B cell (primary cell): Measurements from ENCODE around the gene PSMA2. TPM values are rescaled to one million over a fixed set of nuclear protein-coding genes. Genes with fewer than 3 reads are reported as not detected.
A peak's percentile ranks its signal among the peaks of the same experiment; 100 is the strongest.

ENCODE experiments used
- ATAC-seq: fragments of 200-7000 bp; cut with Tn5 transposase; one replicate; pipeline ENCODE4 v1.10.0; 2021; ENCODE audit warnings: low read depth, mild to moderate bottlenecking, moderate number of reproducible peaks, moderate library complexity
- CTCF ChIA-PET: fragments of 350-600 bp; sonication (Branson Sonifier 250); formaldehyde crosslinking; loops from one replicate; lab custom pipeline; 2021; ENCODE audit warnings: antibody characterized with exemption, inconsistent platforms; lab: Charles Lee
- POLR2A ChIA-PET: fragments of 350-600 bp; sonication (Branson Sonifier 250); formaldehyde crosslinking; loops from one replicate; lab custom pipeline; 2021; ENCODE audit warnings: antibody characterized with exemption; lab: Charles Lee
- DNase-seq: peaks from one replicate; pipeline ENCODE4 v3.0.0; 2013
- H2AFZ ChIP-seq: 2 replicates; pipeline ENCODE4 v1.6.1; 2012; ENCODE audit warnings: mild to moderate bottlenecking, low read depth, low read length; ENCODE audit not compliant: insufficient read depth, poor library complexity, severe bottlenecking
- H3K27ac ChIP-seq, 2 donors: 1 replicate in 1 of 2; 2 replicates in 1 of 2; pipeline ENCODE4 v1.5.1; 2012 to 2013; ENCODE audit warnings: low read length in 2 of 2, mild to moderate bottlenecking in 2 of 2, moderate library complexity in 1 of 2
- H3K27me3 ChIP-seq, 4 experiments: fragments of 200-600 bp in 1 of 4; sonication (generic) in 1 of 4; replicated peaks in 1 of 4; 1 replicate in 2 of 4; 2 replicates in 2 of 4; pipeline versions ENCODE4 v1.6.1 to v1.7.0; 2013 to 2016; ENCODE audit warnings: low read length in 3 of 4, mild to moderate bottlenecking in 2 of 4, mixed read lengths in 1 of 4, moderate library complexity in 1 of 4; ENCODE audit not compliant: insufficient read depth in 4 of 4, control insufficient read depth in 3 of 4; ENCODE audit errors: control extremely low read depth in 1 of 4
- H3K36me3 ChIP-seq, 2 experiments: replicated peaks in 1 of 2; 1 replicate in 1 of 2; 2 replicates in 1 of 2; pipeline versions ENCODE4 v1.6.1 to v1.7.1; 2013; ENCODE audit warnings: low read length in 1 of 2; ENCODE audit not compliant: insufficient read depth in 2 of 2, control insufficient read depth in 1 of 2; ENCODE audit errors: control extremely low read depth in 1 of 2, extremely low read depth in 1 of 2
- H3K4me1 ChIP-seq, 2 donors: fragments of 200-600 bp in 1 of 2; sonication (generic) in 1 of 2; 1 replicate in 1 of 2; 2 replicates in 1 of 2; pipeline versions ENCODE4 v1.5.1 to v1.6.1; 2013 to 2017; ENCODE audit warnings: low read length in 2 of 2; ENCODE audit not compliant: control insufficient read depth in 2 of 2, insufficient read depth in 2 of 2
- H3K4me2 ChIP-seq: replicated peaks from 2 replicates; pipeline ENCODE3; 2012; ENCODE audit warnings: mild to moderate bottlenecking, low read depth, low read length; ENCODE audit not compliant: poor library complexity, severe bottlenecking
- H3K4me3 ChIP-seq, 5 experiments: fragments of 200-600 bp in 1 of 5; sonication (generic) in 1 of 5; 1 replicate in 3 of 5; 2 replicates in 2 of 5; pipeline versions ENCODE4 v1.5.1 to v1.7.0; 2011 to 2016; ENCODE audit warnings: low read length in 4 of 5, mild to moderate bottlenecking in 4 of 5, low read depth in 2 of 5, control low read depth in 1 of 5, moderate library complexity in 1 of 5; ENCODE audit not compliant: insufficient read depth in 1 of 5; ENCODE audit errors: control extremely low read depth in 1 of 5, extremely low read depth in 1 of 5
- H3K79me2 ChIP-seq: fragments of 200-600 bp; sonication (generic); one replicate; pipeline ENCODE4 v1.6.0; 2016; ENCODE audit warnings: low read length; ENCODE audit not compliant: control insufficient read depth, insufficient read depth
- H3K9ac ChIP-seq: fragments of 200-600 bp; sonication (generic); 2 replicates; pipeline ENCODE4 v1.6.1; 2017; ENCODE audit warnings: mild to moderate bottlenecking, low read length, moderate library complexity
- H3K9me3 ChIP-seq, 3 donors: one replicate each; pipeline versions ENCODE4 v1.6.1 to v1.7.1; 2013; ENCODE audit warnings: low read length in 2 of 3; ENCODE audit not compliant: control insufficient read depth in 2 of 3, insufficient read depth in 1 of 3; ENCODE audit errors: control extremely low read depth in 1 of 3
- H4K20me1 ChIP-seq: 2 replicates; pipeline ENCODE4 v1.6.0; 2012; ENCODE audit warnings: mild to moderate bottlenecking, low read length; ENCODE audit not compliant: insufficient read depth, control insufficient read depth, poor library complexity, severe bottlenecking
- H3K27ac Mint-ChIP-seq: one replicate; pipeline ENCODE4 v1.8.0; 2021; ENCODE audit warnings: mixed read lengths
- H3K27me3 Mint-ChIP-seq: one replicate; pipeline ENCODE4 v1.8.0; 2021; ENCODE audit warnings: mixed read lengths
- H3K4me1 Mint-ChIP-seq: one replicate; pipeline ENCODE4 v1.8.0; 2021; ENCODE audit warnings: mixed read lengths
- H3K4me3 Mint-ChIP-seq: one replicate; pipeline ENCODE4 v1.8.0; 2021; ENCODE audit warnings: mixed read lengths
- H3K9me3 Mint-ChIP-seq: one replicate; pipeline ENCODE4 v1.8.0; 2022; ENCODE audit warnings: mixed read lengths; ENCODE audit not compliant: insufficient read depth
- EZH2 ChIP-seq: IDR thresholded peaks from 2 replicates; pipeline ENCODE4 v1.6.1; 2012; ENCODE audit warnings: borderline replicate concordance, low read depth, mild to moderate bottlenecking, moderate library complexity, low read length; ENCODE audit not compliant: insufficient read depth, poor library complexity, severe bottlenecking
- WGBS: methylation state at CpG from one replicate; pipeline ENCODE4 v1.1.5; 2013; ENCODE audit warnings: missing lambda C conversion rate; ENCODE audit not compliant: insufficient coverage; 5-methylcytosine and 5-hydroxymethylcytosine counted together
- intact Hi-C: fragments of 100-400 bp; cut with micrococcal nuclease; formaldehyde crosslinking; loops from one replicate; pipeline ENCODE4 v1.10.0; 2022
- polyA plus RNA-seq: library from polyadenylated mRNA; depleted of rRNA; stranded (reverse); fragments of >200 nt; gene quantifications from 2 replicates; pipeline ENCODE4 v1.2.3, GENCODE V29; 2012
- total RNA-seq, 2 donors: library from RNA; stranded (reverse); fragments of 120-200 nt in 1 of 2; gene quantifications; 1 replicate in 1 of 2; 2 replicates in 1 of 2; pipeline versions ENCODE4 v1.2.3 to v1.2.4, GENCODE V29; 2013 to 2022
- TF ChIP-seq, protein P1 (sequence below): fragments of 200-600 bp; IDR thresholded peaks from one replicate; pipeline ENCODE4 v1.8.0; 2022; ENCODE audit warnings: antibody characterized with exemption, mild to moderate bottlenecking

PSMA2 gene
- total and polyA plus RNA-seq, 2 donors (not counting 1 experiment from before 2014, with no cell fraction given) = 26.3 to 47.8 TPM

DNA sequence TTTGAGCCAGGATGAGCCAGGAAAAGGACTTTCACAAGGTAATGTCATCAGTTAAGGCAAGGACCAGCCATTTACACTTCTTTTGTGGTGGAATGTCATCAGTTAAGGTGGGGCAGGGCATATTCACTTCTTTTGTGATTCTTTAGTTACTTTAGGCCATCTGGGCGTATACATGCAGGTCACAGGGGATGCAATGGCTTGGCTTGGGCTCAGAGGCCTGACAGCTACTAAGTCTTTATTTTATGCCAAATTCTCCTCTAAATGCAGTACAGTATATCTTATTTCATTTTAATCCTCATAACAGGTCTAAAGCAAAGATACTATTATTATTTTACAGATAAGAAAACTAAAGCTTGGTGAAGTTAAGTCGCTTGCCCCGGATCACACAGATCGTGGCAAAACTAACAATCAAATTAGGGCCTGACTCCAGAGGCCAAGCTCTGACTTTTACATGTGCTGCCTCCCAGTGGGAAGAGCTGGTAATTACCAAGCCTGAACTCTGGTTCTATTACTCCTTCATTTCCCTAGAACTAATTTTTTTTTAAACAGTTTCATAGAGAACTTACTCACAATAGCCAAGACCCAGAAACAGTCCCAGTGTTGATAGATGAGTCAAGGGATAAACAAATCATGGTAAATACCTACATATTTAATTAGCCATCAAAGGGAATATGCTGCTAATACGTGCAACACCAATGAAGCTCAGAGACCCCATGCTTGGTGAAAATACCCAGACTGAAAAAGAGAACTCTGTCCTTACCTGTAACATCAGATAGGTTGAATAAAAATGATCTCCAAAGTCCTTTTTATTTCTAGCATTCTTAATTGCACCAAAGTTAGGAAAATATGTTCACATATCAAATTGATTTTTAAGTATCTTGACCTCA is 55.5 kb downstream of the PSMA2 start:
- no peaks in the 10 kb centered on the region for H3K27me3 Mint-ChIP-seq
- Histone ChIP-seq H2AFZ (no peak overlapping the region), H3K9ac (no peak overlapping the region), H4K20me1 (no peaks in the 10 kb centered on the region), H3K4me1 (no peaks in the 10 kb centered on the region), H3K27me3 (no peaks in the 10 kb centered on the region), H3K27ac (no peak overlapping the region), H3K4me3 (no peak overlapping the region), H3K79me2 (no peaks in the 10 kb centered on the region), H3K9me3 (no peaks in the 10 kb centered on the region), H3K4me2 (no peak overlapping the region), H3K36me3 (no peaks in the 10 kb centered on the region)
- peaks cover 2% of the 10 kb centered on the region for H3K4me1 Mint-ChIP-seq
- DNase-seq (peak; percentile 63), ATAC-seq (peak; percentile 54)
- no peak overlapping the region for H3K27ac Mint-ChIP-seq
- no peak overlapping the region for H3K4me3 Mint-ChIP-seq
- POLR2A ChIA-PET = no interaction called here
- CTCF ChIA-PET = interaction anchor here (0.8 to 1.9 kb wide), 12 partner anchors 9 to 962 kb away, joined by 3 to 10 read pairs (median 5); no protein-coding TSS in a partner anchor
- intact Hi-C loops = no loop called here
- TF ChIP-seq EZH2 = no peak
- TF ChIP-seq, protein P1, sequence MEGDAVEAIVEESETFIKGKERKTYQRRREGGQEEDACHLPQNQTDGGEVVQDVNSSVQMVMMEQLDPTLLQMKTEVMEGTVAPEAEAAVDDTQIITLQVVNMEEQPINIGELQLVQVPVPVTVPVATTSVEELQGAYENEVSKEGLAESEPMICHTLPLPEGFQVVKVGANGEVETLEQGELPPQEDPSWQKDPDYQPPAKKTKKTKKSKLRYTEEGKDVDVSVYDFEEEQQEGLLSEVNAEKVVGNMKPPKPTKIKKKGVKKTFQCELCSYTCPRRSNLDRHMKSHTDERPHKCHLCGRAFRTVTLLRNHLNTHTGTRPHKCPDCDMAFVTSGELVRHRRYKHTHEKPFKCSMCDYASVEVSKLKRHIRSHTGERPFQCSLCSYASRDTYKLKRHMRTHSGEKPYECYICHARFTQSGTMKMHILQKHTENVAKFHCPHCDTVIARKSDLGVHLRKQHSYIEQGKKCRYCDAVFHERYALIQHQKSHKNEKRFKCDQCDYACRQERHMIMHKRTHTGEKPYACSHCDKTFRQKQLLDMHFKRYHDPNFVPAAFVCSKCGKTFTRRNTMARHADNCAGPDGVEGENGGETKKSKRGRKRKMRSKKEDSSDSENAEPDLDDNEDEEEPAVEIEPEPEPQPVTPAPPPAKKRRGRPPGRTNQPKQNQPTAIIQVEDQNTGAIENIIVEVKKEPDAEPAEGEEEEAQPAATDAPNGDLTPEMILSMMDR = peak; percentile 83
- WGBS = 30% methylated on average over 3 of the region's 5 CpGs
- H3K9me3 Mint-ChIP-seq = no peaks in the 10 kb centered on the region
